ENCODE results near the gene ULBP1.
"Not testable (repeated sequence)": the region's sequence is repeated elsewhere in the genome, so short reads cannot be mapped to it uniquely, and the experiment has no call there.

ULBP1 gene

DNA sequence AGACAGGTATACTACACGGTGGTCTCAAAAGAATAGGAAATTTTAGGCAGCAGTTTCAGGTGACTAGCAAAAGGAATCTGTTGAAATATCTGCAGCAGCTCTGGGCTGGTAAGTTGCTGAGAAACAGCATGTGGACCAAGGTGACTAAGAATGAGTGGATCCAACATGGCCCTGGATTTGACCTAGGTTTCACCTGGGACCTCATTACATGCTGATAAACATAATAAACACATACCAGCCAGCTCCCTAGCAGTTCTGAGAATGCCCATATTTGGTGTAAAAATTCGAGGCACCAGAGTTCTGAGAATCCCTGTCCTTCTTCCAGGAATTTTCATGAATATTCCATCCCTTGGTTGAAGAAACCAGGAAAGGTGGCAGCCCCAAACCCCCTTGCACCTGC lies 10.4 kb upstream of the ULBP1 start:
- not testable (repeated sequence) for DNase-seq (ENCODE audit: low read depth)

DNA sequence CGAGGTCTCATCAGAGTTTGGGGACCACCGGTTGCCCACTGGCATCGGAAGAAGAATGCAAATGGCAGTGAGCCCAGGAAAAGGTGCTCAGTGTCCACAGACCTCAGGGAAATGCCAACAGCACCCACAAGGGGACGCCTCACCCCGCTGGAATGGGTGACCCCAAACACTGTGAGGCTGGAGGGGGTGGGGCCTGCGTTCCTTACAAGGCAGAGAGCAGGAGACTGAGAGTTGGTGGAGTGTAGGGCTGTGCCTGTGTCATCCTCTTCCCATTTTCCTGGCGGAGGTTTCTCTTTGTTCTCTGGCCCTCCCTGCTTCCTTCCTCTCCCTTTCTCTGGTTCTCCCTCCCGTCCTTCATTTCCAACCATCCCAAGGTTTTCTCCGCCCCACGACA lies 9.8 kb upstream of the ULBP1 start:
- not testable (repeated sequence) for DNase-seq (ENCODE audit: low read depth)

DNA sequence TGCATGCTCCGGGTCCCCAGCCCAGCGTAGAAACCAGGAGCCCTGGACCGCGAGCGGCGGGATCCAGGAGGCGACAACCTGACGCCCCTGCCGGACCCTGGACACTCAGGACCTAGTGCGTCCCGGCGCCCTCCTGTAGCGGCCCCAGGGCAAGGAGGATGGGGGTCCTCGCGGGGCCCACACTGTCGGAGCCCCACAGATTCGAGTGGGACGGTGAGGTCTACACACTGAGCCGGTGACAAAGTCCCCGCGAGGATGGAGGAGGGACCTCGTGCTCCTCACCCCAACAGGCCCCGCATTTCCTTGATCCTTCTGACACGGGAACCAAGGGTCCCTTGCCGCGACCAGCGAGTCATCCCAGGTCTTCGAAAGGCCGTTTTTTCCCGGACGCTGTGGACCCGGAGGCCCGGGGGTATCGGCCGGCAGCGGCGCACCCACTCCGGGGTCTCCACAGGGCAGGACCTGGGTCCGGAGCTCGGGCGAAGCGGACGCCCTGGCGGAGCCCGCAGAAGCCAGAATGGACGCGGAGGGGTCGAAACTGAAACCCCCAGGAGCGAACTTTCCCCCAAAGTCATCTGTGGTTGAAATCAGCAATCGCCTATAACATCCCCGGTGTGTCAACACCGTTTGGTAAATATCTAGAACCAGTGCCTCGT lies 9.3 kb upstream of the ULBP1 start:
- DNase-seq (ENCODE audit: low read depth): not testable (repeated sequence)

- not testable (repeated sequence) for DNase-seq (ENCODE audit: low read depth)
Observed at GRCh38 chr6:149954984-149955653, 8.6 kb upstream of the ULBP1 start.

DNA sequence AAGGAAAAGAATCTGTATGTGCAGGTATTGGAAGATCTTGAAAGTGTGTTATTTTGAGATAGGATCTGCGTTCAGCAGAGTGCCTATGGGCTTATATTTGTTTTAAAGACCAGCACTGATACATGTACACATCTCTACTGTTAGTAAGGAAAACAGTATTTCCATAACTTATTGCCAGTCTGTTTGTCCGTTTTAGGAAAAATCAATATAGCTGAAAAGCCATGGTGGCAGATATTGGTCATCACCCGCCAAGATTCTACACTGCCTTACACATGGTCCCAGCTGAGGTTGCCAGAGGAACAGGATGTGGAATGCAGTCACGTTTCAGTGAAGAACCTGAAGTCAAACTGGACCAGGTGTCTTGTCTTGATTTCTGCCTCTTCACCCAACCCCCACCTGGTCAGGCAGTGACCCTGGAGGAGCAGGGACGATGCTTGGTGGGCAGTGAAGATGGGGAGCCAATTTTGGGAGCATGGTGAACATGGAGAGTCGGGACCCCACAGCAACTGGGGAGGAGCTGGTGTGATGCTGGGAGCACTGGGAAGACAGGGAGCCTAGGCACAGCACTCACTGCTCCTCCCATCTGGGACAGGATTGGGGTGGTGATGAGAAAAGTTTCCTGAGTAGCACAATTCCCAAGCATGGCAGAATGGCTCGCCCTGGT lies 8.0 kb upstream of the ULBP1 start:
- DNase-seq (ENCODE audit: low read depth): not testable (repeated sequence)

DNA sequence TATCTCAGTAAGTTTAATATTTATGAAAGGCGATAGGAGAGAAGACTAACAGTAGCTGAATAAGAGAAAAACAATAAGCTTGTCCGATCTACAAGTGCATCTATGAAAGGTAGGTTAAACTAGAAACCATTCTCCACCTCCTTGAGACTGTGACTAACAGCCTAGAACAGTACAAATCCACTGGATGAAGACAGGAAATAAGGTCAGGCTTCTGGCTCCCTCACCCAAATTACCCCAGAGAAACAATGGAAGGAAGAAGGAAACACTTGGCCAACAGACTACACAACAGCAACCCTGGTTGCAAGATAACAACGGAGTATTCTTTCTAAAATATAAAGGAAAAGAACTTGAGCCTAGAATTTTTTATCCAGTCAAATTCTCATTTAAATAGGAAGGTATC lies 5.6 kb upstream of the ULBP1 start:
- not testable (repeated sequence) for DNase-seq (ENCODE audit: low read depth)

- not testable (repeated sequence) for DNase-seq (ENCODE audit: low read depth)
Observed at GRCh38 chr6:149959806-149960205, 3.9 kb upstream of the ULBP1 start.

GRCh38 chr6:149960488-149960887 lies 3.3 kb upstream of the ULBP1 start:
- DNase-seq (ENCODE audit: low read depth): no peak

DNA sequence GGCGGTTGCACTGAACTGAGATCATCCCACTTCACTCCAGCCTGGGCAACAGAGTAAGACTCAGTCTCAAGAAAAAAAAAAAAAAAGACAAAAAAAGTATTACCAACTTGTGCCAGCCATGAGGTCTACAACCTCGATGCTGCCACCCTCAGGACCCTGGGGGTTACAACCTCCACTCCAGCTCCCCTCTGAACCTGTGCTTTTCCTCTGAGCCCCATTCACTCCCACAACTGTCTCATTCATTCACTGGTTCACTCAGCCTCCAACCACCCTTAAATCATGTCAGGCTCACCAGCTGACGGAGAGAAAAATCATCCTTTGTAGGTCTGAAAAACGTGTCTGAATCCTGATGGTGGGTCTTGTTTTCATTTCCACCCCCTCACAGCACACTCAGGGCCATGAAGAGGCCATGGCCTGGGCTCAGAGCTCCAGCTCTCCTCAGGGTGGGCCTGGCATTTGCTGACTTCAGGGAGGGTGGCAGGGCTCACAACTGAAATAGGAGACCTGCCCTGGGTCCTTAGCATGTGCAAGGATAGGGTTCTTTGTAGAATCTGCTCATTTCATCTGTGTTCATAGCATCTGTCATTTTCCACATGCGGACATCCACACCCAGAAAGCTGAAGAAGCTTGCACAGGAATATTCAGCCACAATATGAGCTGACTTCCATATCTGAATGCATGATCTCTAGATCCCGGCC lies 1.9 kb upstream of the ULBP1 start:
- DNase-seq (ENCODE audit: low read depth): peak; percentile 30

- DNase-seq (ENCODE audit: low read depth): no peak
Observed at GRCh38 chr6:149962461-149963211, 1.1 kb upstream of the ULBP1 start.

DNA sequence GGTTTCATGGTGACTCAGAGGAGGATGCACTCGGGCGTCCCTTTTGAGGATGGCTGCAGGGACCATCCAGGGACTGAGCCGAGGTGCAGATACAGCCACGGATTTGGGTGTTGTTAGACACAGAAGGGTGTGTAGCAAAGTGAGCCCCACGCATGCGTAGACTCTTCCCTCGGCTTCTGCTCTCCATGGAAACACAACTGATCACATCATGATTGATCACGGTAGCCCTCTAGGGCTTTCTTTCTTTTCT lies 606 bp upstream of the ULBP1 start:
- peak; percentile 35 for DNase-seq (ENCODE audit: low read depth)

- no peak for DNase-seq (ENCODE audit: low read depth)
Observed at GRCh38 chr6:149964308-149965193, 808 bp downstream of the ULBP1 start.

GRCh38 chr6:149965194-149966020 lies 1.7 kb downstream of the ULBP1 start:
- no peak for DNase-seq (ENCODE audit: low read depth)

DNA sequence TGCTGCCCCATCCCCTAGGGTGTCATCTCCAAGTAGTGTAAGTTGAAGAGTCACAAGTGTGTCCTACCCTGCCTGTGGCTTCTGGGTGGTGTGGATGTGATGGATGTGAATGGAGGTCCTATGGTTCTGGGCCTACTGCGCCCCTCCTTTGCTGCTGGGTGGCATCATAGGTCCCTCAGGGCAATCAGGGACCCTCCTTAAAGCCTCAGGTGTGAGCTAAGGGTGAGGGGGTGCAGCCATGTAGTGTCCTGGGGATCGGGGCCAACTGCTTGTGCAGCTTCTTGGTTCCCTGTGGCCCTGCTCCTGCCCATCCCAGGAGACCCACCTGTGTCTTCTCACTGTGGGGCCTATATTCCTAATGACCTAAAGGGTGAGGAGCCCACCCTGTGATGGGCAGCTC lies 2.6 kb downstream of the ULBP1 start:
- not testable (repeated sequence) for DNase-seq (ENCODE audit: low read depth)

DNA sequence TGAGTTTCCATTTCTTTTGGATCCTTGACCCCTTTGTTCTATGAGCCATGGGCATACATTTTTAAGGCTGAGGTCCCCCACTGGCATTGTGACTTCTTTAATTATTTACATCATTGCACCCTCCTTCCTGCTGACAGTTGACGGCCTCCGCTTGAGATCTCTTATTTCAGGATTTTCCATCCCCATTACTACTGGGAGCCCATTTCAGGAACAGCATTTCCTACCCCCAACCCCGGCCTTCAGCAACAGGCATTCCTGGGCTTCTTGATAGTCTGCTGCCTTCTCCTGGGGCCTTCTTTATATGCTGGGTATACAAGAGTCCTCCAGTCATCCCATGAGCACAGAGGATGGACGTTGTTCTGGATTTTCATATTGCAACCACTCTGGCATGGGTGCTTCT lies 3.8 kb downstream of the ULBP1 start:
- no peak for DNase-seq (ENCODE audit: low read depth)

GRCh38 chr6:149967999-149968398 lies 4.3 kb downstream of the ULBP1 start:
- not testable (repeated sequence) for DNase-seq (ENCODE audit: low read depth)

DNA sequence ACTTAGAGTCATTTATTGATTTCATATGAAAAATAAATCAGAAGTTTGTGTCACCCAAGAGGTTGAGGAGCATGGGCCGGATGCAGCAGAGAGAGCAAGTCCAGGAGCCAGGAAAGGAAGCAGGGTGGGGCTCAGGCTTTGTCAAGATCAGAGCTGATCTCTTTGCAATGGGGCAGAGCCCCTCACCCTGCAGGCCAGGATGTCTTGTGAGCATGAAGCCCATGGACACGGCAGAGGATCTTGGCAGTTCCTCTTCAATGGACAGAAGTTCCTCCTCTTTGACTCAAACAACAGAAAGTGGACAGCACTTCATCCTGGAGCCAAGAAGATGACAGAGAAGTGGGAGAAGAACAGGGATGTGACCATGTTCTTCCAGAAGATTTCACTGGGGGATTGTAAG lies 5.2 kb downstream of the ULBP1 start:
- DNase-seq (ENCODE audit: low read depth): not testable (repeated sequence)

DNA sequence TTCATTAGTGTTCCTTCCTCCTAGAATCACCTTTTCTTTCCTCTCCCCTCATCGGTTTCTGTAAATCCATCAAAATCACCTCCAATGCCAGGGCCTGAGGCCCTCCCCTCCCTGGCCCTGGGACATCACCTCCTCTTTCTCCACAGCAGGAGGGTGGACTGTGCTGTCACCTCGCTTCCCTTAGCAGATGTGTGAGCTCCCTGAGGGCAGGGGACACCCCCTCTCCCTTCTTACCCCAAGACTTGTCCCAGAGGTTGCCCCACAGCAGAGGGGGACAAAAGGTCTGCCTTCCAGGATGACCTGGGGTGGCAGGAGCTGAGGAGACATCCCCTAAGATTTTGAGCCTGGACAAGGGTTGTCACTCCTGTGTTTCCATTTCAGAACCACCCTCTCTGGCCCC lies 5.9 kb downstream of the ULBP1 start:
- DNase-seq (ENCODE audit: low read depth): no peak

- not testable (repeated sequence) for DNase-seq (ENCODE audit: low read depth)
Observed at GRCh38 chr6:149974394-149974793, 10.7 kb downstream of the ULBP1 start.

- DNase-seq (ENCODE audit: low read depth): no peak
Observed at GRCh38 chr6:149974825-149975224, 11.1 kb downstream of the ULBP1 start.

All from activated T-cell treated with anti-CD3 and anti-CD28 coated beads for 48 hours (primary cell).